Nephron (organoid): ENCODE results near the gene ME3.
A peak's percentile ranks its signal among the peaks of the same experiment; 100 is the strongest.

Experiments used
- H3K27ac Mint-ChIP-seq, 3 experiments: 2 replicates each; pipeline ENCODE4 v1.8.0; 2020; ENCODE audit warnings: mixed read lengths in 3 of 3, mild to moderate bottlenecking in 2 of 3, moderate library complexity in 1 of 3
- H3K27me3 Mint-ChIP-seq: 2 replicates; pipeline ENCODE4 v1.8.0; 2021; ENCODE audit warnings: low read depth, mild to moderate bottlenecking, moderate library complexity, mixed read lengths
- H3K36me3 Mint-ChIP-seq: 2 replicates; pipeline ENCODE4 v1.8.0; 2020; ENCODE audit warnings: low read depth, mixed read lengths
- H3K4me1 Mint-ChIP-seq: 2 replicates; pipeline ENCODE4 v1.8.0; 2020; ENCODE audit warnings: mixed read lengths
- H3K4me3 Mint-ChIP-seq, 3 experiments: 2 replicates each; pipeline ENCODE4 v1.8.0; 2020; ENCODE audit warnings: mild to moderate bottlenecking in 3 of 3, mixed read lengths in 3 of 3, moderate library complexity in 2 of 3
- H3K9me3 Mint-ChIP-seq: 2 replicates; pipeline ENCODE4 v1.8.0; 2020; ENCODE audit warnings: mixed read lengths
- TF ChIP-seq, protein P1 (sequence below), 3 experiments: fragments of 200-600 bp; sonication (generic); IDR thresholded peaks; one replicate each; pipeline ENCODE4 v1.5.0; 2021; ENCODE audit warnings: antibody characterized with exemption in 3 of 3; ENCODE audit not compliant: unreplicated experiment in 3 of 3

The ME3 gene

DNA sequence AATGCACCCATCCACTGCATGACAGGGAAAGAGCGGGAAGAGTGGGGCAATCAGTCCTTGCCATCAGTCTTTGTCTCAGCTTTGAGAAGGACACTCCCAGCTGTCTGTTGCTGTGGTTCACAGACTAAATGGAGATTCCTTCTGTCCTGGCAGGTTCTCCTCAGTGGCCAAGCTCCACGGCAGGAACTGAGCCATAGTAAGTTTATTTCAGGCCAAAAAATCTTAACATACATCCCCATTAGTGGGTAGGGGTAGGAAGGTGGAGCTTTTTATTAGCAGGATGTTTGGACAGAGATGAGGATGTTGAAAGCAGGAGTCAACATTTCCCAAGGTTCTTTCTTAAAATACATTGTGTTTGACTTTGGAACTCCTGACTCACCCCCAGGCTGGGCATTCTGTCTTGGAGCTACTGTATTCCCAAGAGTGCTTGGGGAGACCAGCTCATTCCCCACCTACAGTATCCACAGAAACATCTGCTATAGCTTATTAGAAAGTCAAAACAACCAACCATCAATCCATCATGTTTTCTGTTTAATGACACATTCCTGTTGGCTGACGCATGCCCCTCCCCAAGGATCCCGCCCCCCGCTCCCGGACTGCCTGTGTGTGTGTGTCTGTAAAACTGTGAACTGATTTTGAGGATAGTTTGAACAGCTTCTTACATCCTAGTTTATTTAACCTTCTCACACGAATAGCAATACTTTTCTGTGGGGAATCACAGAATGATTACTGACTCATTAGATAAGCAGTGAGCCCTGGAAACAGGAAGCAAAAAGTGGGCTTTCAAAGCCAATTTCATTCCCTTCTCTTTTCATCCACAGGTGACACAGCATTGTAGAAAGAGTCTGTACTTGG lies 188.2 kb downstream of the ME3 start:
- H3K9me3 Mint-ChIP-seq: no peaks in the 10 kb centered on the region
- no peaks in the 10 kb centered on the region for H3K36me3 Mint-ChIP-seq
- peaks cover 4% of the 10 kb centered on the region for H3K27me3 Mint-ChIP-seq
- H3K4me1 Mint-ChIP-seq: peaks cover 66% of the 10 kb centered on the region
- H3K27ac Mint-ChIP-seq: peak overlapping the region; percentile 30 to 80 (median 60)
- TF ChIP-seq, protein P1, sequence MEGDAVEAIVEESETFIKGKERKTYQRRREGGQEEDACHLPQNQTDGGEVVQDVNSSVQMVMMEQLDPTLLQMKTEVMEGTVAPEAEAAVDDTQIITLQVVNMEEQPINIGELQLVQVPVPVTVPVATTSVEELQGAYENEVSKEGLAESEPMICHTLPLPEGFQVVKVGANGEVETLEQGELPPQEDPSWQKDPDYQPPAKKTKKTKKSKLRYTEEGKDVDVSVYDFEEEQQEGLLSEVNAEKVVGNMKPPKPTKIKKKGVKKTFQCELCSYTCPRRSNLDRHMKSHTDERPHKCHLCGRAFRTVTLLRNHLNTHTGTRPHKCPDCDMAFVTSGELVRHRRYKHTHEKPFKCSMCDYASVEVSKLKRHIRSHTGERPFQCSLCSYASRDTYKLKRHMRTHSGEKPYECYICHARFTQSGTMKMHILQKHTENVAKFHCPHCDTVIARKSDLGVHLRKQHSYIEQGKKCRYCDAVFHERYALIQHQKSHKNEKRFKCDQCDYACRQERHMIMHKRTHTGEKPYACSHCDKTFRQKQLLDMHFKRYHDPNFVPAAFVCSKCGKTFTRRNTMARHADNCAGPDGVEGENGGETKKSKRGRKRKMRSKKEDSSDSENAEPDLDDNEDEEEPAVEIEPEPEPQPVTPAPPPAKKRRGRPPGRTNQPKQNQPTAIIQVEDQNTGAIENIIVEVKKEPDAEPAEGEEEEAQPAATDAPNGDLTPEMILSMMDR (IDR thresholded peaks at IDR 0.05; ENCODE audit: unreplicated experiment in 3 of 3): no peak
- H3K4me3 Mint-ChIP-seq: no peak overlapping the region

DNA sequence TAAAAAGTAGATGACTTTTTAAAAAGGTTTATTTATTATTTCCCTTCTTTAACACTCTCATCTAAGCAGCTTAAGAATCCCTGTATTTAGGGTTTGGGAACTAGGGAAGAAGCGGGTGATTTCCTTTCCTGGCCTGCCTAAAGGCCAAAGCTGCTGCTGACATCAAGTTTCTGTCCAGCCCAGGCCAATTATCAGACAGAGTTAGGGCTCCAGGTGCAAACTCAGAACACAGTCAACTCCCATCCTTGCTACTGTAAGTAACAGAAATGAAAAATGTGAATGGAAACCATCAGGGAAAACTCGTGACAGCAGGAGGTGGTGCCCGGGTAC lies 188.8 kb downstream of the ME3 start:
- Mint-ChIP-seq H3K36me3 (no peaks in the 10 kb centered on the region), H3K4me1 (peaks cover 66% of the 10 kb centered on the region), H3K27ac (peak overlapping the region; percentile 0 to 80 (median 60)), H3K4me3 (no peak overlapping the region), H3K9me3 (no peaks in the 10 kb centered on the region), H3K27me3 (peaks cover 4% of the 10 kb centered on the region)
- TF ChIP-seq, protein P1 (IDR thresholded peaks at IDR 0.05; ENCODE audit: unreplicated experiment in 3 of 3): no peak

DNA sequence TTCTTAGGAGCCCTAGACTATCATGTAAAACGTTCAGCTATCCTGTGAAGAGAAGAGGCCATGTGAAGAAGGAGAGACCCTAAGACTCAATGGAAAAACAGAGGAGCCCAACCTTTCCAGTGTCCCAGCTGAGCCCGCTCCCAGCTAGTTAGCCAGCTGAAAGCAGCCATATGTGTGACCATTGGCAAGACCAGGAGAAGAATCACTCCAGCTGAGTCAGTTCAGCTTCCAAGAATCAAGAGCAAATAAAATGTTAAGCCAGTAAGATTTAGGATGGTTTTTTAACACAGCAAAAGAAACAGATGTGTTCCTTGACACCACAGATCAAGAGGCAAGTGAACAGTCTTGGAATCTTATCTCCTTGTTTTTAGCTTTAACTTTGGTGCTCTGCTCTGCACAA lies 189.7 kb downstream of the ME3 start:
- peak overlapping the region; percentile 0 to 80 (median 78) for H3K27ac Mint-ChIP-seq
- TF ChIP-seq, protein P1 (IDR thresholded peaks at IDR 0.05; ENCODE audit: unreplicated experiment in 3 of 3): no peak
- H3K4me3 Mint-ChIP-seq: no peak overlapping the region
- H3K9me3 Mint-ChIP-seq: no peaks in the 10 kb centered on the region
- peaks cover 73% of the 10 kb centered on the region for H3K4me1 Mint-ChIP-seq
- no peaks in the 10 kb centered on the region for H3K36me3 Mint-ChIP-seq
- H3K27me3 Mint-ChIP-seq: peaks cover 4% of the 10 kb centered on the region

DNA sequence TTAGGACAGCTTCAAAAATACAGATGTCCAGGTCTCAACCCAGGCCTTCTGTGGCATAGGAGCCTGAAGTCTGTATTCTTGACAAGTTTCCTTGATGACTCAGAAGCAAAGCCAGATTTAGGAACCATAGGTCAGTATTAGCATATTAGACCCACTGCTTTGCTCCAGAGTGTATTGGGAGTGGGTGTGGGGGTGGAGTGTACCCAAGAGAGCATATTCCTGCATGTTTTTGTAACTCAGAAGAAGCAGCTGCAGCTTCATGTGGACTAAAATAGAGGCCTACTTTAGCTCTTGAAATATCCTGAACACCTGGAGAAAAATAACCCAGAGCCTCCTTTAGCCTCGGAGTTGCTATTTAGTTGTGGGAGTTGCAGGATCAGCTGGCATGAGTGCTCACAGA lies 191.0 kb downstream of the ME3 start:
- no peaks in the 10 kb centered on the region for H3K9me3 Mint-ChIP-seq
- TF ChIP-seq, protein P1 (IDR thresholded peaks at IDR 0.05; ENCODE audit: unreplicated experiment in 3 of 3): no peak
- H3K27me3 Mint-ChIP-seq: no peaks in the 10 kb centered on the region
- peaks cover 78% of the 10 kb centered on the region for H3K4me1 Mint-ChIP-seq
- no peaks in the 10 kb centered on the region for H3K36me3 Mint-ChIP-seq
- H3K4me3 Mint-ChIP-seq: no peak overlapping the region
- peak overlapping the region; percentile 23 to 41 (median 33) for H3K27ac Mint-ChIP-seq

DNA sequence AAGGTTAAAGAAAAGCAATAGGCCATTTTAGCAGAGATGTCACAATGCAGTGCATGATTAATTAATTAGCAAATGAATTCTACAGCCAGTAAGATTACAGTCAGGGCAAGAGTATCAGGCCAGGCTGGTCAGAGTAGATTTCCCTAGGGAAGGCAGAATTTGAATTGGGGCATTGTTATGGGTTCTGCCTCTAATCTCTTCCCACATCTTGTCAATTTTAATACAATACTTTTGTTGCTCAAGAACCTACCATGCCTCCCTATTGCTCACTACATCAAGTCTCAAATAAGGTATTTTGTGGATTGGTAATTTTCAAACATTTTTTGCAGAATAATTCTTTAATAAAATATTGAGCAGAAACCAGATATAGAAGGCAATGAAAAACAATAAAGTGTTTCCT lies 194.1 kb downstream of the ME3 start:
- Mint-ChIP-seq H3K4me1 (peaks cover 61% of the 10 kb centered on the region), H3K27ac (peak overlapping the region; percentile 84 to 96 (median 90)), H3K9me3 (peaks cover 2% of the 10 kb centered on the region), H3K27me3 (no peaks in the 10 kb centered on the region), H3K4me3 (no peak overlapping the region), H3K36me3 (no peaks in the 10 kb centered on the region)
- TF ChIP-seq, protein P1 (IDR thresholded peaks at IDR 0.05; ENCODE audit: unreplicated experiment in 3 of 3): no peak
